Dedifferentiated amniotic fluid mesenchymal stem cell (primary cell): ENCODE measurements around the gene MZF1.
"Not testable (repeated sequence)": the region's sequence is repeated elsewhere in the genome, so short reads cannot be mapped to it uniquely, and the experiment has no call there.

Experiments used
- DNase-seq: peaks from one replicate; pipeline ENCODE4 v3.0.0-alpha.2; 2016; ENCODE audit errors: extremely low spot score

Gene MZF1

GRCh38 chr19:58572818-58573657 is at the start of gene MZF1:
Gene MZF1 (minus strand): TSS chr19:58573335. CDS start chr19:58571389, 1,946 bp downstream.
- DNase-seq, result peak; percentile 100

DNA sequence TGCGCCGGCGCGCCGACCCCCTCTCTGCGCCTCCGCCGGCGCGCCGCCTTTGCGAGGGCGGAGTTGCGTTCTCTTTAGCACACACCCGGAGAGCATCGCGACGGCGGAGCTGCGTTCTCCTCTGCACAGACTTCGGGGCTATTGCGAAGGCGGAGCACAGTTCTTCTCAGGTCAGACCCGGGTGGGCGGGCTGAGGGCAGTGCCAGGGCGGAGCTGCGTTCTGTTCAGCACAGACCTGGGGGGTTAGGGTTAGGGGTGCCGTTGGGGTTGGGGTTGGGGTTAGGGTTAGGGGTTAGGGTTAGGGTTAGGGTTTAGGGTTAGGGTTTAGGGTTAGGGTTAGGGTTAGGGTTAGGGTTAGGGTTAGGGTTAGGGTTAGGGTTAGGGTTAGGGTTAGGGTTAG is 34.1 kb upstream of the MZF1 start:
- DNase-seq, result not testable (repeated sequence)

DNA sequence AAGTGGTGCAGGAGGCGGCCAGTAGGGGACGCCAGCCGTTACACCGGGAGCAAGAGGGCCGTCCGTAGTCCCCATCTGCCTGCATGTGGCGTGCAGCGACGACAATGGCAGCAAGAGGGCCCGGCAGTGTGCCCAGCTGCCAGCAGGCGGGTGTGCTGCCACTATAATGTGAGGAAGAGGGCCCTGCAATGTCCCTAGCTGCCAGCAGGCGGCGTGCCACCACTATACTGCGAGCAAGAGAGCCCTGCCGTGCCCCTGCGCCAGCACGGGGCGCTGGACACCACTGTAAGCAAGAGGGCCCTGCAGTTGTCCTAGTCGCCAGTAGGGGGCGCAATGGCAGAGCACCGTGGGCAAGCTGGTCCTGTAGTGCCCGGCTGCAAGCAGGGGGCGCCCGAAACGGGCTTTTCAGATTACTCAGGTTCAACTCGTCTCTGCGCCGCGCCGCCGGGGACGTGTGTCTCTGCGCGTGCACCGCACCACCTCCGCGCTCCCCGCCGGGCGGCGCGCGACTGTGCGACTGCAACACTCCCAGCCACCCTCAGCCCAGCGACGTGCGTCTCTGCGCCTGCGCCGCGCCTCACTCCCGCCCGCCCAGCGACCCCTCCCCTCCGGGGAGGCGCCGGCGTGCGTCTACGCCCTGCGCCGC is 33.2 kb upstream of the MZF1 start:
- DNase-seq, result not testable (repeated sequence)

- no peak for DNase-seq
These were observed 13.1 kb upstream of the MZF1 start for GRCh38 chr19:58586133-58586765.

DNA sequence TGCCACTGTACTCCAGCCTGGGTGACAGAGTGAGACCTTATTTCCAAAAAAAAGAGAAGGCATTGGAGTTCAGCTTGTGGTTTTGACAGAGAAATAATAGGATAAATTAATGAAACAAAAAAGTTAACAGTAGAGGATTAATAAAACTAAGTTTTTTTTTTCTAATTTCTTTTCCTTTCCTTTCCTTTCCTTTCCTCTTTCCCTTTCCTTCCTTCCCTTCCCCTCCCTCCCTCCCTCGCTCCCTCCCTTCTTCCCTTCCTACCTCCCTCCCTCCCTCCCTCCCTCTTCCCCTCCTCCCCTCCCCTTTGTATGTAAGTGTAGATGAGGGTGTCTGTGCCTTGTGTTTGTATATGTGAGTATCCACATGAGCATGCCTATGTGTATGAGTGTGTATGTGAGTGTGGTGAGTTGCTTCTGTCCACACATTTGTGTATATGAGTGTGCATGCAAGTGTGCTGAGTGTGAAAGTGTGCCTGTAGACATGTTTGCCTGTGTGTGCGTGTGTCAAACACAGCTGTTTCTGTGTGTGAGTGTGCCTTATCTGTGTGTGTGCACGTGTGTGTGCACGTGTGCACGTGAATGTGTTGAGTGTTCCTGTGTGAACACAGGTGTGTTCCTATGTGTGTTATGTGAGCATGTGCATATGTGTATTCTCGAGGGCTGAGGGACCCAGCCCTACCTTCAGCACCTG is 12.5 kb upstream of the MZF1 start:
- no peak for DNase-seq

- no peak for DNase-seq
These were observed 11.6 kb upstream of the MZF1 start for GRCh38 chr19:58584498-58585441.

GRCh38 chr19:58582985-58583384 is 9.8 kb upstream of the MZF1 start:
- no peak for DNase-seq

DNA sequence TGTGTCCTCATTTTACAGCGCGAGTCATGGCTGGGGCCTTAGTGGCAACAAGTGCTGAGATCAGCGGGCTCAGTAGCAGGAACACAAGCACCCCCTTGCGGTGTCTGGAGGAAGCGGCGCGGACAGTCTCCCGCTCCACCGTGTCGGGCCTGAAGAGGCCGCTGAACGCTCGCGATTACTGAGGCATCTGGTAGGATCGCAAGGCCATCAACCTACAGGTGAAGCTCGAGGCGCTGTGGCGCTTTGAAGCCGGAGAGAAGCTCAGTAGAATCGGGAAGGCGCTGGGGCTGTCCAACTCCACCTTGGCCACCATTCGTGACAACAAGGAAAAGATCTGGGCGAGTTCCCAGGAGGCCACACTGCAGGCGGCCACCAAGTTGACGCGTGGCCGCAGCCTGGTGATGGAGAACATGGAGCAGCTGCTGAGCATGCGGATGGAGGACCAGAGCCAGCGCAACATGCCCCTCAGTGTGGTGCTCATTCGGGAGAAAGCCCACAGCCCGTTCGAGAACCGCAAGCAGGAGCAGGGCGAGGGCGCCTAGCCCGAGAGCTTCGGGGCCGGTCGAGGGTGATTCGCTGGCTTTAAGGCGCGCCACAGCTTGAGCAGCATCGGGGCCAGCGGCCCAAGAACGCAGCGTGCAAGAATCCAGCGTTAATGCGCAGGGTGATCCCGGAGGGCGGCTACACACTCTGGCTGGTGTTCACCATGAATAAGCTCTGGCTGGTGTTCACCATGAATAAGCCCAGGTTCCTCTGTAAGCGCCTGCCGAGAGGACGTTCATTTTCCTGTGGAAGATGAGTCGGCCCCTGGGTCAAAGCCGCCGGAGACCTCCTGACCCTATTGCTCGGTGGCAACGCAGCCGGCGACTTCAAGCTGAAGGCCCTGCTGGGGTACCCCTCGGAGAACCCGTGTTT is 8.3 kb upstream of the MZF1 start:
- peak; percentile 78 for DNase-seq

- no peak for DNase-seq
These were observed 6.5 kb upstream of the MZF1 start for GRCh38 chr19:58579473-58580142.

DNA sequence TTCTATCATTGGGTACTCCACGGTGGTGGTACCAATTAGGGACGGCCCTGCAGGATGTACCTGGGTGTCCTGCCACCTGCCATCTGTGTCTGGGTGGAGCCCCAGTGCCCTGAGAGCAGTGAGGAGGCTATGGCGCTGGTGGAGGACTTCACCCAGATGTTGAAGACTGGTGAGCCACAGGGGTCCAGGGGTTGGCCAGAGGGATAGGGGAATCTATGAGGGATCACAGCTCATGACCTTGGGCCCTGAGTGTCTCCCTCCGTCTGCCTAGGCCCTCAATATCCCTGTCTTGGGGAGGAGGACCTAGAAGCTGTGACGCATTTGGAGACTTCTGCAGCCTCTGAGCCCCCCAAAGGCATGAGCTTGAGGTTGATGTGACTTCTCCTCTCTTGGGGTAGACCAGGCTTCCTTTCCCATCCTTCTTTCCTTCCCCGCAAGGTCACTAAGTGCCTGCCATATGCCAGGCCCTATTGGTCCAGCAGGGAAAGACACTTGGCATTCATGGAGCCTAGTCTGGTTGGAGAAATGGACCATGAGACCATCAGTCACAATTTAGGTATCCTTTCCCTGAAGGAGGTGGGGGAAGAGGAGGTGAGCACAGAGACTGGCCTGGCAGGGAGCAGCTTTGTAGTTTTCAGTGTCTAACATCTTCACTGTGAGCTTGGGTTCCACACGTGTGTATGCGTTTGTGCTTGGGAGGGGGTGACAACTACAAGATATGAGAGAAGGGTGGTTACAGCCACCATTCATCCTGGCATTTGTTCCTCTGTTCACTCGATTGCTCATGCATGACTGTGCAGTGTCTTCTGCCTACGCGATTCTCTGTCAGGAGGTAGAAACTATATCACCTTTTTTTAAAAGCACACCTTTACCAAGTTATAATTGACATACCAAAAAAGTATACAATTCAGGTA is 5.1 kb upstream of the MZF1 start:
- no peak for DNase-seq

GRCh38 chr19:58577581-58577980 is 4.4 kb upstream of the MZF1 start:
- DNase-seq, result not testable (repeated sequence)

- peak; percentile 89 for DNase-seq
These were observed 2.3 kb upstream of the MZF1 start for GRCh38 chr19:58575183-58576041.

GRCh38 chr19:58573658-58574164 is 576 bp upstream of the MZF1 start:
- DNase-seq, result no peak

- DNase-seq, result no peak
These were observed 913 bp downstream of the MZF1 start for GRCh38 chr19:58572026-58572817.

- no peak for DNase-seq
These were observed 1.6 kb downstream of the MZF1 start for GRCh38 chr19:58571575-58571947.
